GM12892 (cell line): ENCODE measurements around the gene PKMYT1.

Experiments used
- POLR2A ChIP-seq: IDR thresholded peaks from 2 replicates; pipeline ENCODE4 v1.6.1; 2011; ENCODE audit warnings: low read depth, low read length, control low read depth
- POLR2AphosphoS5 ChIP-seq: IDR thresholded peaks from 2 replicates; pipeline ENCODE4 v1.6.1; 2011; ENCODE audit warnings: low read depth, low read length, control low read depth
- TAF1 ChIP-seq: IDR thresholded peaks from 2 replicates; pipeline ENCODE4 v1.6.1; 2011; ENCODE audit warnings: low read depth, mild to moderate bottlenecking, control low read depth, low read length, borderline replicate concordance

DNA sequence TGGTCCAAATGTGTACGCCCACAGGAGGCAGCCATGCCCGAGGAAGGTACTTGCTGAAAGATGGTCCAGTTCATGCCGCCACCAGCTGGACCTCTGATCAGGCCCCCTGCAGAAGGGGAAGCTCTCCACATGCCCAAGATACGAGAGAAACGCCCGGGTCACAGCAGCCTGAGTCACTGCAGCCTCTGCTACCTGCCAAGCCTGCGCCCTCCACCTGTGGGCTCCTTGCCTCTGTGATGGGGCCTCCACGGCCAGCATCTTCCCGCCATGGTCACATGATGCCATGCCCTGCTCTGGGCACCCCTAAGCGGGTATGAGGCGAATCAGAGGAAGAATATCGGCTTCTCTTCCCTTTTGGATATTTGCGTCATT, 29.9 kb downstream of the PKMYT1 start:
- TF ChIP-seq POLR2A (no peak), POLR2AphosphoS5 (no peak), TAF1 (no peak)
